ENCODE results near the gene DLG2. TPM values are rescaled to one million over a fixed set of nuclear protein-coding genes. Genes with fewer than 3 reads are reported as not detected.
A peak's percentile ranks its signal among the peaks of the same experiment; 100 is the strongest.

Gene DLG2
- total and polyA plus RNA-seq, 11 donors = 2.4 to 13.9 (median 7.1) TPM

DNA sequence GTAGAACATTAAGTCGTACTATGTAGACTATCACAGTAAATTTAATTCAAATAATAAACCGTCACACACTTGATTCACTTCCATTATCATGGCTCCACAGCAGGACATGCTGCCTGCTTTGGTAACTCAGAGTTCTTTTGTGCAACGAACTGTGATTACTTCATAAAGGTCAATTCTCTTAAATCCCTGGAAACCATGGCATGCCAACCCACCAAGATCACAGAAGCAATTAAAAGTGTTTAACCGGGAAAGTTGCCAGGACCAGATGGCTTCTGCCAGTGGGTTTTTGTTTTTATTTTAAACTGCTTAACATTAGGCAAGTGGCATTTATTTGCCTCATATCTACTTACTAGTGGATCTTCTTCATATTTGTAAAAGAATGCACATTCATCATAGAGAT, 1162.1 kb downstream of the DLG2 start:
- no peak overlapping the region for H3K4me3 ChIP-seq
- H3K27me3 ChIP-seq = no peaks in the 10 kb centered on the region
- intact Hi-C loops (cut with DNase I) = no loop called here
- WGBS, 4 donors = 59 to 68% (median 60%) methylated on average over 4 of the region's 4 CpGs
- no peaks in the 10 kb centered on the region for H3K9me3 ChIP-seq
- ATAC-seq (no peak), DNase-seq (no peak)
- no peak overlapping the region for H3K27ac ChIP-seq
- TF ChIP-seq, protein P1, sequence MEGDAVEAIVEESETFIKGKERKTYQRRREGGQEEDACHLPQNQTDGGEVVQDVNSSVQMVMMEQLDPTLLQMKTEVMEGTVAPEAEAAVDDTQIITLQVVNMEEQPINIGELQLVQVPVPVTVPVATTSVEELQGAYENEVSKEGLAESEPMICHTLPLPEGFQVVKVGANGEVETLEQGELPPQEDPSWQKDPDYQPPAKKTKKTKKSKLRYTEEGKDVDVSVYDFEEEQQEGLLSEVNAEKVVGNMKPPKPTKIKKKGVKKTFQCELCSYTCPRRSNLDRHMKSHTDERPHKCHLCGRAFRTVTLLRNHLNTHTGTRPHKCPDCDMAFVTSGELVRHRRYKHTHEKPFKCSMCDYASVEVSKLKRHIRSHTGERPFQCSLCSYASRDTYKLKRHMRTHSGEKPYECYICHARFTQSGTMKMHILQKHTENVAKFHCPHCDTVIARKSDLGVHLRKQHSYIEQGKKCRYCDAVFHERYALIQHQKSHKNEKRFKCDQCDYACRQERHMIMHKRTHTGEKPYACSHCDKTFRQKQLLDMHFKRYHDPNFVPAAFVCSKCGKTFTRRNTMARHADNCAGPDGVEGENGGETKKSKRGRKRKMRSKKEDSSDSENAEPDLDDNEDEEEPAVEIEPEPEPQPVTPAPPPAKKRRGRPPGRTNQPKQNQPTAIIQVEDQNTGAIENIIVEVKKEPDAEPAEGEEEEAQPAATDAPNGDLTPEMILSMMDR (IDR thresholded peaks at IDR 0.05) = no peak
- no peak for TF ChIP-seq POLR2A (IDR thresholded peaks at IDR 0.05)
- no peaks in the 10 kb centered on the region for H3K36me3 ChIP-seq
- H3K4me1 ChIP-seq = peaks cover 0 to 5% (median 0%) of the 10 kb centered on the region in 12 donors

DNA sequence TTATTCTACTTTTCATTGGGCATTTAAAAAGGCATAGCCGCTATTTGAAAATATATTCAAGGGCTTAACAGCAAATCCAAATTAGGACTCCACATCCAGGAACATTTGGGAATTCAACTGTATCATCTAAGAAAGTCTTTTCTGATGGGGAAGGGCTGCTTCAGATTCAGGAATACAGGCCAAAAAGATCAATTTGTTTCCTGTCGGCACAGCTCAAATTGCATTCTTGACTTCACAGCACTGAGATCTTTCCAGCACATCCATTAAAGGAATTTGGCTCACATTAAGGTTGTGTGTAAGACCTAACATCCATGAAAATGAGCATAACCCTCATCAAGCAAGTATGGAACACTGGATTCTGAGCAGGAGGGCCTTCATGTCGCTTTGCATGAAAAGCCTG, 1171.5 kb downstream of the DLG2 start:
- H3K9me3 ChIP-seq = no peaks in the 10 kb centered on the region
- no peak overlapping the region for H3K4me3 ChIP-seq
- H3K4me1 ChIP-seq = no peaks in the 10 kb centered on the region
- H3K27me3 ChIP-seq = no peaks in the 10 kb centered on the region
- no peak for ATAC-seq
- no peak overlapping the region for H3K27ac ChIP-seq
- intact Hi-C loops (cut with DNase I) = no loop called here
- DNase-seq = no peak
- TF ChIP-seq, protein P1 (IDR thresholded peaks at IDR 0.05) = no peak
- TF ChIP-seq POLR2A (IDR thresholded peaks at IDR 0.05) = no peak
- 73 to 85% (median 76%) methylated on average over 3 of the region's 3 CpGs for WGBS, 4 donors
- H3K36me3 ChIP-seq = no peaks in the 10 kb centered on the region

- no peak for TF ChIP-seq POLR2A (IDR thresholded peaks at IDR 0.05)
- TF ChIP-seq, protein P1 (IDR thresholded peaks at IDR 0.05) = no peak
- ATAC-seq = no peak
- intact Hi-C loops (cut with DNase I) = no loop called here
Observed at GRCh38 chr11:84452211-84452610, 1174.9 kb downstream of the DLG2 start.

DNA sequence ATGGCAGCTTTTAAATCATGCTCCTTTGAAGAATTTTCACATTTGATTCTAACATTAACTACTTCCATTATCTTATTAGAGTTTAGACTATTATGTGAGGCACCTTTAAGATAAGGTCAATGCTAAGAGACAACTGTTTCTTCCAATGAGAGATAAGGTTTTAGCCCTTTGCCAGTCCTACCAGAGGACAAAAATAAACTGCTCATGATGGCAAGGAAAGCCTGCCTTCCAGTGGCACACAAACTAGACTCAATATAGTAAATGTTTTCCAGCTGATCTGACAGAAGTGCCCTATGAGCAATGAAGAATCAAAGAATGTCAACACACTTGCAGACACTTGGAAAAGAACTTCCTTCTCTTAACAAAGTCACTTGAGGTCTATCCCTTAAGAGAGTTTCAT, 1188.6 kb downstream of the DLG2 start:
- Histone ChIP-seq H3K27me3 (no peaks in the 10 kb centered on the region), H3K4me3 (no peak overlapping the region), H3K4me1 (peaks cover 0 to 4% (median 0%) of the 10 kb centered on the region in 12 donors), H3K9me3 (peaks cover 0 to 9% (median 0%) of the 10 kb centered on the region in 12 donors), H3K36me3 (no peaks in the 10 kb centered on the region), H3K27ac (no peak overlapping the region)
- intact Hi-C loops (cut with DNase I) = no loop called here
- TF ChIP-seq, protein P1 (IDR thresholded peaks at IDR 0.05) = no peak
- TF ChIP-seq POLR2A (IDR thresholded peaks at IDR 0.05) = no peak
- DNase-seq = no peak
- ATAC-seq = peak in 3 of 4 donors; percentile 69 to 79 (median 74)

More at GRCh38 chr11:84452211-84452610, 1174.9 kb downstream of the DLG2 start:
- Histone ChIP-seq H3K27ac (no peak overlapping the region), H3K4me3 (no peak overlapping the region), H3K36me3 (no peaks in the 10 kb centered on the region), H3K4me1 (no peaks in the 10 kb centered on the region), H3K27me3 (no peaks in the 10 kb centered on the region), H3K9me3 (no peaks in the 10 kb centered on the region)
- no peak for DNase-seq
